SW480 (cell line): Measurements from ENCODE around the gene ACSS1.

ENCODE experiments used
- DNase-seq: peaks from one replicate; pipeline ENCODE4 v3.0.0-alpha.2; 2016; ENCODE audit warnings: low spot score

The ACSS1 gene

GRCh38 chr20:24992487-24993205 is 65.3 kb downstream of the ACSS1 start, which contains the start of gene APMAP:
Gene APMAP (minus strand): TSS chr20:24992751. CDS start chr20:24992688, 63 bp downstream.
- DNase-seq: peak; percentile 96

GRCh38 chr20:24991897-24992486 is 65.9 kb downstream of the ACSS1 start:
- DNase-seq: peak; percentile 49

- no peak for DNase-seq
These were observed 67.1 kb downstream of the ACSS1 start for GRCh38 chr20:24990810-24991252.

DNA sequence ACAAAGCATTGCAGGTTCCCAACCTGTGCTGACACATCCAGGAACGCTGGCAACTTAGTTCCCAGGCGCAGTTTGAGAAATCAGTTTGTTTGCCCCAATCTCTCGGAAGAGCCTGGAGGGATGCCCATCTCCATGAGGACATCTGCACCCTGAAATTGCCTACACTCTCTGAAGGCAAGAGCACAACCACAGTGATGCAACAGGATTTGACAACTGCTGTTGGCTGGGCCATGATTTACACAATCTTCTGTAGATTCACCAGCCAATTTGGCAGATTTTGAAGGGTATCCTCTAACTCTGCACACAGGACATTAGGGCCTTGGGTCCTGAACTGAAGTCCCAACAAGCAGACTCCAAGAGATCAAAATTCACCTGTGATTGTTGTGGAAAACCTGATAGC is 68.8 kb downstream of the ACSS1 start:
- DNase-seq: no peak

GRCh38 chr20:24987873-24988835 is 69.8 kb downstream of the ACSS1 start:
- DNase-seq: no peak

- peak; percentile 27 for DNase-seq
These were observed 70.7 kb downstream of the ACSS1 start for GRCh38 chr20:24987244-24987643.

GRCh38 chr20:24986436-24987015 is 71.4 kb downstream of the ACSS1 start:
- no peak for DNase-seq

DNA sequence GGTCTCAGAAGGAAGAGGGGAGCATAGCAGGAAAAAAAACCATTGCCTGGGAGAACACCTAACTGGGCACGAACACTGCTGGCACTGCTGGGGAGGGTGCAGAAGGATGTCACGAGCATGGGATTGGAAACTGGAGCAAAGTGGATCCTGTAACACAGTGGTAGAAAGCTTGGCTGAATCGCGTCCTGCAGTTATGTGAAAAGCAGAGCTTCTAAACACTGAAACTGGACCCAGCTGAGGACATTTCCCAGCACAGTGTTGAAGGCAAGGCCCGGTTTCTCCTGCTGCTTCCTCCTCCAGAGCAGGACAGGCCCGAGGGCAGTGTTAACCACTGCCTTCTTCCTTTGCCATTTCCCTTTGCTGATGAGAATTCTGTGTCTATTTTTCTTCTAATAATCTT is 72.1 kb downstream of the ACSS1 start:
- DNase-seq: no peak

DNA sequence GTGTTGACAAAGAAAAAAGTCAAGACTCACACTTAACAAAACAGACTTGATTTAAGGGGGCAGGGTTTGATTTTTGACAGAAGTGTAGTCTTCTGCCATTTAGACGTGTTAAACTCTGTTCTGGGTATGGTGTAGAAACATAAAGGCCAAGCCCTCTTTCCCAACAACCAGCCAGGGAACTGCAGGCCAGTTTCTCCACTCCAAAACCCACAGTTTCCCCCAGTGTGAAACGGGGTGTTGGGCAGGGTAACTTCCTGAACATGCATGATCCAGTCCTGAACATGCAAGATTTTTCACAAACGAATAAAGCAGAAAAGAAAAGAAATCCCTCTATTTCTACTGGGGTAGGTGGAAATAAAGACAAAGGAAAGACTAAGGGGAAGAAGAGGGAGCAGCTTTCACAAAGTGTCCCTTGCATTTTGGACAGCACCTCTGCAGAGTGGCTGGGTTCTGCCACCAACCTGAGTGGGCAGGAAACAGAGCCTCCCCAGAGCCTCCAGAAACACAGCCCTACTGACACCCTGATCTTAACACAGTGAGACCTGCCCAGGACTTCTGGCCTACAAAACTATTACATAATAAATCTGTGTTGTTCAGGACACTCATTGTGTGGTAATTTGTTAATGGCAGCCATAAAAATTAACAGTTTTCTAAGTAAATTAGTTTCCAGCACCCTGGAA is 72.8 kb downstream of the ACSS1 start:
- DNase-seq: no peak

- DNase-seq: no peak
These were observed 74.0 kb downstream of the ACSS1 start for GRCh38 chr20:24983896-24984295.

DNA sequence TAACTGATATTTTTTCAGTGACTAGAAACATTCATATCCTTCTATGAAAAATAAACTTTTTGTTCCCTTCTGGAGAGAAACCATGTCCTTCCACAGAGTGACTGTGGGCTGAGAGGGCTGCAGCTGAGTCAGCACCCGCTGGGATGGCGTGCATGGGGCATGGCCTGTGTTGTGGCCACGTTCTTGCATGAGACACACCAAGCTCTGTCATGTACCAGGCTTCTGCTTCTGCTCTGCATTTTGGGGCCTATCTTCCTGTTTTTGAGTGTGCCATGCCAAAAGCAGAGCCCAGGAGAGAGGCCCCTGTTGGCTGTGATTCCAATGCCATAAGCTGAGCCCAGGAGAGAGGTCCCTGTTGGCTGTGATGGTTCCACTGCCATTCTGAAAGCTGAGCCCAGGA is 76.1 kb downstream of the ACSS1 start:
- DNase-seq: no peak

GRCh38 chr20:24981282-24981681 is 76.7 kb downstream of the ACSS1 start:
- DNase-seq: no peak

DNA sequence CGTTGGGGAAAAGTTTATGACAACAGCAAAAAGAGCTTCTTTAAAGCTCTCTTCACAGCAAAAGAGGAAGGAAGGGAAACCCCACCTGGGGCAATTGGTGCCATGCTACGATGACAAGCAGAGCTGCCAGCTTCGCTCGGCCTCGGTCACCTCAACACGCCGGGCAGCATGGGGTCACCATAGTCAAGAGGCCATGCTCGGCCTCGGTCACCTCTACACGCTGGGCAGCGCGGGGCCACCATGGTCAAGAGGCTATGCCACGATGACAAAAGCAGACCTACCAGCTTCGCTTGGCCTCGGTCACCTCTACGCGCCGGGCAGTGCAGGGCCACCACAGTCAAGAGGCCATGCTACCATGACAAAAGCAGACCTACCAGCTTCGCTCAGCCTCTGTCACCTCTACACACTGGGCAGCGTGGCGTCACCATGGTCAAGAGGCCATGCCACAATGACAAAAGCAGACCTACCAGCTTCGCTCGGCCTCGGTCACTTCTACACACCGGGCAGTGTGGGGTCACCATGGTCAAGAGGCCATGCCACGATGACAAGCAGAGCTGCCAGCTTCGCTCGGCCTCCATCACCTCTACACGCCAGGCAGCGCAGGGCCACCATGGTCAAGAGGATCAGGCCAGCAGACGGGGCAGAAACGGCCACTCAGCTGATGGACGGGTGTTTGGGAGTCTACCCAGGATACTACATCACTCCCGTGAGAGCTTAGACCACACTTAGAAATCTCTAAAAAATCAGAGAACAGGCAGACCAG is 77.5 kb downstream of the ACSS1 start:
- DNase-seq: no peak

DNA sequence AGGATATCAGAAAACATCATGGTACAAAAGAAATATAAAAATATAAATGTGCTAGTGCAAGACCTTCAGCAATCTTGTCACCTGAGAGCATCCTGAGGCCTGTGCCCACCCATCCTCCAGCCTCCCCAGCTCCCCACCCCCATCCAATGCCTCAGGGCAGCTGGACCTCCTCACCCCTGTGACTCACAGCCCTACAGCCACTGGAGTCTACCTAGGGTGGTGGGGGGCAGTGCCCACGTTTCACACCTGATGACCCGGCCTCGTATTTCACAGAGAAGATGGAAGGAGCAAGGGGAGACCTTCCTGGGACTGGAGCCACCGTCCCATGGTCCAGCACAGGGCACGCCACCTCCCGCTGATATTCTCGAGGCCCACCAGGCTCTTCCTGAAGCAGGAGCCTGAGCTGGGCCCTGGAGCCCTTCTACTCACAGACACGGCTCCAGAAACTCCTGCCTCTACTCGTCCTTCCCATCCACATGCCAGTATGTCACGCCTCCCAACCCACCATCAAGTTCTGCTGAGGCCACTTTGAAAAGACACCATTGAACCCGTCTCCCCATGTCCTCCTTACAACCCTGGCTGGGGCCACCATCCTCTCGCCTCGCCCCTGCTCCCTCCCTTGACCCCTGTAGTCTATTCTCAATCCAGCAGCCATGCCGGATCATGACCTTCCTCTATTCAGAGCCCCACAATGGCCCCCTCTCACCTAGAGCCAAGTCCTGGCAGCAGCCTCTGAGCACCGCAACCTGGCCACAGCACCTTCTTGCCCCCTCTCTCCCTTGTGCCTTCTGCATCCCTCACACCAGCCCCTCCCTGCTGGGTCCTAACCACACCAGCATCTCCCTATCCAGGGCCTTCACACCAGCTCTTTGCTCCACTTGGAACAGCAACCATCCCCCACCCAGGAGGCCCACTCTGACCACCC is 78.6 kb downstream of the ACSS1 start:
- no peak for DNase-seq

DNA sequence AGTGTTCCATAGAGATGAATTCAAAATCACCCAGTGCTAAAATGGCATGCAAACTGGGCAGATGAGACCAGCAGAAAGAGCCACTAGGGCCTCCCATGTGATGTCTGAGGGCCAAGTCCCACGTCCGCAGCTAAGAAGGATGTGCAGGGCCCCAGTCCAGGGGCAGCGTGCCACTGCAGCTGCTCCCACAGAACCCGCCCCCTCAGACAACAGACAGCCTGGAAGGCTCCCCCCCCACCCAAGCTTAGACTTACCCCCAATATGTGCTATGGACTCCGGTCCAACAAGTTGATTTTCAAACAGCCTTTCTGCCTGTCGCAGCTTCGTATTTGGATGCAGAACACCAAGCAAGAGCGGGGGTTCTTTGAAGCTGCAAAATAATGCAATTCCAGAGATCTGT is 79.4 kb downstream of the ACSS1 start:
- no peak for DNase-seq

DNA sequence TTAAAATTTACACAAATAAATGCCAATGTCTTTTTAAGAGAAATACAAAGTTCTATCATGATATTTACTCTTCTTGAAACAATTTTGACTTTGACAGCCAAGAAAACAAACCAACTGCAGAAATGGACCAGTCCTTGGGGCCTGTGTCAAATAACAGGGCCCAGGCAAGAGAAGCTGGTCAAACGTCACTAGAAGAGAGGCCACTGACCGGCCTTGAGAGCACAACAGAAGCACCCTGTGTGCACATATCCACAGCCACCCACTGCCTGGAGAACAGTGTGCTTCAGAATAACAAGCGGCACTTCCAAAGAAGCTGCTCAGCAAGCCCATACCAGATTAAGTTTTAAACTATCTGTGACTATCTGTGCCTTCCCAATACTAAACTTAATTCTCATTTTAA is 80.1 kb downstream of the ACSS1 start:
- DNase-seq: no peak

DNA sequence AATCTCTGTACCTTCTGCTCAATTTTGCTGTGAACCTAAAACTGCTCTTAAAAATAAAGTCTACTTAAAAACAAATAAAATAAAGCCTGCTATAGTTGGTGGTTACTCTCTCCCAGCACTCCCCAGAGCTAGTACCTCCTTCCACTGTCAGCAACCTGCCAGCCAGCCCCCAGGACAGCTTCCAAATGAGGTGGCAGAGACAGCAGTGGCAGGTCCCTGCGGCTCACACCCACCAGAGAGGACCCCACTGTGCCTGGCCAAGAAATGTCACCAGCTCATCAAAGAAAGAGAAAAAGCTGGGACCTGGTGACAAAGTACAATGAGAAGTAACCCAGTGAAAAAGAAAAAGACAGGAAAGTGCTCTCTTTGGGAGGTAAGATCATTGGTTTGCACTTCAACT is 80.6 kb downstream of the ACSS1 start:
- no peak for DNase-seq

- no peak for DNase-seq
These were observed 85.6 kb downstream of the ACSS1 start for GRCh38 chr20:24972341-24972740.

- no peak for DNase-seq
These were observed 86.4 kb downstream of the ACSS1 start for GRCh38 chr20:24971376-24972101.
